Neural cell (in vitro differentiated cells): ENCODE results near the gene COL23A1.

Experiments used
- CTCF ChIP-seq: fragments of 450-650 bp; IDR thresholded peaks from 2 replicates; pipeline ENCODE4 v1.5.1; 2014; ENCODE audit warnings: antibody characterized with exemption, mild to moderate bottlenecking, moderate library complexity; ENCODE audit not compliant: poor library complexity, severe bottlenecking
- EP300 ChIP-seq: fragments of 450-650 bp; conservative IDR thresholded peaks from 2 replicates; pipeline ENCODE4 v1.6.1; 2014; ENCODE audit warnings: antibody characterized with exemption, mild to moderate bottlenecking, moderate library complexity; ENCODE audit not compliant: poor library complexity, severe bottlenecking
- EZH2 ChIP-seq: fragments of 200-600, 300-800 bp; shearing (Covaris generic), sonication (generic); IDR thresholded peaks from 2 replicates; pipeline ENCODE4 v1.6.1; 2014; ENCODE audit warnings: antibody characterized with exemption, low read length, borderline replicate concordance, mild to moderate bottlenecking; ENCODE audit not compliant: insufficient read depth, poor library complexity, severe bottlenecking
- SMC3 ChIP-seq: fragments of 450-650 bp; conservative IDR thresholded peaks from 2 replicates; pipeline ENCODE4 v1.6.1; 2014; ENCODE audit warnings: antibody characterized with exemption, mild to moderate bottlenecking, moderate library complexity; ENCODE audit not compliant: poor library complexity
- TF ChIP-seq, protein P1 (sequence below): IDR thresholded peaks from 2 replicates; pipeline ENCODE4 v1.6.1; 2012; ENCODE audit warnings: borderline replicate concordance

DNA sequence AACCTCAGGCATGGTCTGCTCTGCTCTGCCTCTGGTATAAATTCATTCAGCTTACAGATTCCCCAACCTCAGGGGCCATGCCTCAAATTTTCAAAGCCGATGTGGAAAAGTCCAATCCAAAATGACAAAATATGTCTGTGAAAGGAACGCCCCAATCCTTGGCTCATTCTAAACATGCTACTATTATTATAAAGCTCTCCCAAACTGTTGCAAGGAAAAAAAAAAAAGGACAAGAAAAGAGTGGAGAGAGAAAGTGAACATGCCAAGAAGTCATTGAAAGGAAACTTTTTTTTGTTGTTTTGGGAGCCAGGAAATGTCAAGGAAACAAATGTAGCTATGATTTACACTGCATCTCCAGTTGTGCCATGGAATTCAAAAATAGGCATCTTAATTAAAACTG lies 3.8 kb downstream of the COL23A1 start:
- TF ChIP-seq CTCF (no peak), EP300 (no peak), EZH2 (no peak), SMC3 (no peak)
- TF ChIP-seq, protein P1, sequence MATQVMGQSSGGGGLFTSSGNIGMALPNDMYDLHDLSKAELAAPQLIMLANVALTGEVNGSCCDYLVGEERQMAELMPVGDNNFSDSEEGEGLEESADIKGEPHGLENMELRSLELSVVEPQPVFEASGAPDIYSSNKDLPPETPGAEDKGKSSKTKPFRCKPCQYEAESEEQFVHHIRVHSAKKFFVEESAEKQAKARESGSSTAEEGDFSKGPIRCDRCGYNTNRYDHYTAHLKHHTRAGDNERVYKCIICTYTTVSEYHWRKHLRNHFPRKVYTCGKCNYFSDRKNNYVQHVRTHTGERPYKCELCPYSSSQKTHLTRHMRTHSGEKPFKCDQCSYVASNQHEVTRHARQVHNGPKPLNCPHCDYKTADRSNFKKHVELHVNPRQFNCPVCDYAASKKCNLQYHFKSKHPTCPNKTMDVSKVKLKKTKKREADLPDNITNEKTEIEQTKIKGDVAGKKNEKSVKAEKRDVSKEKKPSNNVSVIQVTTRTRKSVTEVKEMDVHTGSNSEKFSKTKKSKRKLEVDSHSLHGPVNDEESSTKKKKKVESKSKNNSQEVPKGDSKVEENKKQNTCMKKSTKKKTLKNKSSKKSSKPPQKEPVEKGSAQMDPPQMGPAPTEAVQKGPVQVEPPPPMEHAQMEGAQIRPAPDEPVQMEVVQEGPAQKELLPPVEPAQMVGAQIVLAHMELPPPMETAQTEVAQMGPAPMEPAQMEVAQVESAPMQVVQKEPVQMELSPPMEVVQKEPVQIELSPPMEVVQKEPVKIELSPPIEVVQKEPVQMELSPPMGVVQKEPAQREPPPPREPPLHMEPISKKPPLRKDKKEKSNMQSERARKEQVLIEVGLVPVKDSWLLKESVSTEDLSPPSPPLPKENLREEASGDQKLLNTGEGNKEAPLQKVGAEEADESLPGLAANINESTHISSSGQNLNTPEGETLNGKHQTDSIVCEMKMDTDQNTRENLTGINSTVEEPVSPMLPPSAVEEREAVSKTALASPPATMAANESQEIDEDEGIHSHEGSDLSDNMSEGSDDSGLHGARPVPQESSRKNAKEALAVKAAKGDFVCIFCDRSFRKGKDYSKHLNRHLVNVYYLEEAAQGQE: no peak
